Osteocyte (in vitro differentiated cells): ENCODE data around the gene SERTAD2. TPM values are rescaled to one million over a fixed set of nuclear protein-coding genes. Genes with fewer than 3 reads are reported as not detected.

Experiments used
- DNase-seq: peaks from one replicate; pipeline ENCODE4 v3.0.0; 2021; ENCODE audit warnings: mixed read lengths; ENCODE audit not compliant: unreplicated experiment; ENCODE audit errors: extremely low spot score
- H3K27ac Mint-ChIP-seq: one replicate; pipeline ENCODE4 v1.8.0; 2021; ENCODE audit warnings: mild to moderate bottlenecking, mixed read lengths; ENCODE audit not compliant: unreplicated experiment
- H3K27me3 Mint-ChIP-seq: one replicate; pipeline ENCODE4 v1.8.0; 2021; ENCODE audit warnings: mixed read lengths; ENCODE audit not compliant: unreplicated experiment
- H3K36me3 Mint-ChIP-seq: one replicate; pipeline ENCODE4 v1.8.0; 2021; ENCODE audit warnings: mixed read lengths; ENCODE audit not compliant: unreplicated experiment
- H3K4me1 Mint-ChIP-seq: one replicate; pipeline ENCODE4 v1.8.0; 2021; ENCODE audit warnings: mixed read lengths; ENCODE audit not compliant: unreplicated experiment
- H3K4me3 Mint-ChIP-seq: one replicate; pipeline ENCODE4 v1.8.0; 2021; ENCODE audit warnings: mild to moderate bottlenecking, moderate library complexity, mixed read lengths; ENCODE audit not compliant: unreplicated experiment
- H3K9me3 Mint-ChIP-seq: one replicate; pipeline ENCODE4 v1.8.0; 2021; ENCODE audit warnings: mixed read lengths; ENCODE audit not compliant: unreplicated experiment
- total RNA-seq: library from RNA; stranded (reverse); gene quantifications from 2 replicates; pipeline ENCODE4 v1.2.1, GENCODE V29; 2021
- TF ChIP-seq, protein P1 (sequence below): fragments of 200-600 bp; sonication (generic); IDR thresholded peaks from 2 replicates; pipeline ENCODE4 v1.5.0; 2021; ENCODE audit warnings: antibody characterized with exemption, mild to moderate bottlenecking, moderate library complexity

The SERTAD2 gene
- total RNA-seq, 1 donor from 2014 or later = 17.4 TPM

DNA sequence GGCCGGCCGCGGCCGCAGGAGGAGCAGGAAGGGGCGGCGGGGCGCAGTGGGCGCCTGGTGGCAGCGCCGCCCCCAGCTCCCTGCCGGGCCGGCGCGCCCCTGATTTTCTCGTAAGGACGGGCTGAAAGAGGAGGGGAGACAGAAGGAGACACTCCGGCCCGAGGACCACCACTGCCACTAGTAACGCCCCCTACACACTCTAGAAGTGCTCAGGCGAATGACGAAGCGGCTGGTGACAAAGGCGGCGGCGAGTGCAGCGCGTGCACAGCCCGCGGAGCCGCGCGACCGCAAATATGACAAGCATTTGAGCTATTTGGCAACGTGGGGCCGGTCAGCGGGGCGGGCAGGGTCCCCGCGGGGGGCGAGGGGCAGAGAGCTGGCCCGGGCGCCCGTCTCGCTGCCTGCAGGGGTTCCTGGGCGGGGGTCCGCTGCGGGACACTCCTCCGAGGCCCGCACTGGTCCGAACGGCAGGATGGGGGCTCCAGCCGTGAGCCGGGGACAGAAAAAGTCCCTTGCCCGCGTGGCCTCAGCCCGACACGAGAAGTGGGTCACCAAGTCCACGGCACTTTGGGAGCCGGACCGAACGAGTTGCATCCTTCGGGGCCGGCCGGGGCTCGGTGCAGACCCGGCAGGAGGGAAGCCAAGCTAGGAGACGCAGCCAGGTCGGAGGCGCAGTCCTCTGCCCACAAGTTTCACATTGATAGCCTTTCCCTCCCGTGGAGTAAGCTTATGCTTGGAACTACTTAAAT is 524 bp upstream of the SERTAD2 start:
- peaks cover 32% of the 10 kb centered on the region for H3K4me1 Mint-ChIP-seq
- DNase-seq = peak; percentile 94
- H3K27ac Mint-ChIP-seq = peak overlapping the region; percentile 94
- no peaks in the 10 kb centered on the region for H3K36me3 Mint-ChIP-seq
- TF ChIP-seq, protein P1, sequence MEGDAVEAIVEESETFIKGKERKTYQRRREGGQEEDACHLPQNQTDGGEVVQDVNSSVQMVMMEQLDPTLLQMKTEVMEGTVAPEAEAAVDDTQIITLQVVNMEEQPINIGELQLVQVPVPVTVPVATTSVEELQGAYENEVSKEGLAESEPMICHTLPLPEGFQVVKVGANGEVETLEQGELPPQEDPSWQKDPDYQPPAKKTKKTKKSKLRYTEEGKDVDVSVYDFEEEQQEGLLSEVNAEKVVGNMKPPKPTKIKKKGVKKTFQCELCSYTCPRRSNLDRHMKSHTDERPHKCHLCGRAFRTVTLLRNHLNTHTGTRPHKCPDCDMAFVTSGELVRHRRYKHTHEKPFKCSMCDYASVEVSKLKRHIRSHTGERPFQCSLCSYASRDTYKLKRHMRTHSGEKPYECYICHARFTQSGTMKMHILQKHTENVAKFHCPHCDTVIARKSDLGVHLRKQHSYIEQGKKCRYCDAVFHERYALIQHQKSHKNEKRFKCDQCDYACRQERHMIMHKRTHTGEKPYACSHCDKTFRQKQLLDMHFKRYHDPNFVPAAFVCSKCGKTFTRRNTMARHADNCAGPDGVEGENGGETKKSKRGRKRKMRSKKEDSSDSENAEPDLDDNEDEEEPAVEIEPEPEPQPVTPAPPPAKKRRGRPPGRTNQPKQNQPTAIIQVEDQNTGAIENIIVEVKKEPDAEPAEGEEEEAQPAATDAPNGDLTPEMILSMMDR = no peak
- H3K9me3 Mint-ChIP-seq = no peaks in the 10 kb centered on the region
- no peaks in the 10 kb centered on the region for H3K27me3 Mint-ChIP-seq
- peak overlapping the region; percentile 79 for H3K4me3 Mint-ChIP-seq

- no peaks in the 10 kb centered on the region for H3K9me3 Mint-ChIP-seq
- no peak for DNase-seq
- peaks cover 3% of the 10 kb centered on the region for H3K36me3 Mint-ChIP-seq
- peak overlapping the region; percentile 92 for H3K27ac Mint-ChIP-seq
- H3K27me3 Mint-ChIP-seq = no peaks in the 10 kb centered on the region
- TF ChIP-seq, protein P1 = no peak
- H3K4me1 Mint-ChIP-seq = peaks cover 45% of the 10 kb centered on the region
- H3K4me3 Mint-ChIP-seq = peak overlapping the region; percentile 82
Measured at GRCh38 chr2:64652231-64653108, 1.2 kb downstream of the SERTAD2 start.

DNA sequence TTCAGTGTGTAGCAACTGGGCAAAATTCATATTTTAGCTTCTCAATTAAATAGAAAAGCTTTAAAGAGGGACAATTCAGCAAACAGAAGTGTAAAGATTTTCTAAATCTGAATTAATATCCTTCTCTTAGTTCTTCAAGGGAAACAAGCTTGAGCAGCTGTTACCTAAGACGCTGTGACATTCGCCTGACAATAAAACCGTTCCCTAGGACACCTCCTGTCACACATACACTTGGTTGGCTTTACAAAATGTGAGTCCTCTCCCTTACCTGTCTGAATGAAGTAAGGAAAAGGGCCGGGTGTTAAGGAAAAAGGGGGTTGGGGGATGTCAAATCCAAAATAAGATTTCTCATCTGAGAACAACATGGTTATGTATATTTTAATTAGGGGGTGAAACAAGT is 2.1 kb downstream of the SERTAD2 start:
- H3K4me3 Mint-ChIP-seq = peak overlapping the region; percentile 8
- no peaks in the 10 kb centered on the region for H3K9me3 Mint-ChIP-seq
- TF ChIP-seq, protein P1 = no peak
- H3K36me3 Mint-ChIP-seq = peaks cover 3% of the 10 kb centered on the region
- DNase-seq = no peak
- H3K27me3 Mint-ChIP-seq = no peaks in the 10 kb centered on the region
- H3K4me1 Mint-ChIP-seq = peaks cover 48% of the 10 kb centered on the region
- peak overlapping the region; percentile 92 for H3K27ac Mint-ChIP-seq

GRCh38 chr2:64650722-64651338 is 2.9 kb downstream of the SERTAD2 start:
- Mint-ChIP-seq H3K4me3 (no peak overlapping the region), H3K27ac (no peak overlapping the region), H3K9me3 (no peaks in the 10 kb centered on the region)

More at GRCh38 chr2:64650722-64651338, 2.9 kb downstream of the SERTAD2 start:
- Mint-ChIP-seq H3K36me3 (peaks cover 3% of the 10 kb centered on the region), H3K4me1 (peaks cover 55% of the 10 kb centered on the region), H3K27me3 (no peaks in the 10 kb centered on the region)
- TF ChIP-seq, protein P1 = no peak
- DNase-seq = no peak
